Adrenal gland (tissue), 12 donors: ENCODE data around the gene KDM7A. TPM values are rescaled to one million over a fixed set of nuclear protein-coding genes. Genes with fewer than 3 reads are reported as not detected.

ENCODE experiments used
- DNase-seq, 7 donors: peaks; one replicate each; pipeline ENCODE4 v3.0.0-alpha.2; 2019 to 2020
- H3K27ac ChIP-seq, 5 donors: fragments of 200-600 bp; sonication (generic) in 4 of 5; 1 replicate in 3 of 5; 2 replicates in 2 of 5; pipeline versions ENCODE4 v1.5.1 to v1.8.0; 2016 to 2020; ENCODE audit warnings: mild to moderate bottlenecking in 1 of 5
- H3K27me3 ChIP-seq: fragments of 200-600 bp; 2 replicates; pipeline ENCODE4 v1.8.0; 2021
- H3K36me3 ChIP-seq, 2 donors: fragments of 200-600 bp; replicated peaks in 1 of 2; 1 replicate in 1 of 2; 2 replicates in 1 of 2; pipeline versions ENCODE4 v1.5.1 to v1.8.0; 2018 to 2022
- H3K4me1 ChIP-seq, 2 donors: fragments of 200-600 bp; replicated peaks in 1 of 2; 1 replicate in 1 of 2; 2 replicates in 1 of 2; pipeline versions ENCODE4 v1.5.1 to v1.8.0; 2018 to 2021
- H3K4me3 ChIP-seq, 4 donors: fragments of 200-600 bp; sonication (generic) in 3 of 4; one replicate each; pipeline ENCODE4 v1.5.1; 2016 to 2018
- H3K9me3 ChIP-seq, 3 donors: fragments of 200-600 bp; sonication (generic) in 1 of 3; replicated peaks in 1 of 3; 1 replicate in 2 of 3; 2 replicates in 1 of 3; pipeline versions ENCODE4 v1.5.1 to v1.8.0; 2016 to 2021
- CTCF ChIP-seq, 6 experiments: fragments of 450-650 bp in 4 of 6; fragments of 200-600 bp in 2 of 6; sonication (generic) in 1 of 6; IDR thresholded peaks; 1 replicate in 5 of 6; 2 replicates in 1 of 6; pipeline versions ENCODE4 v1.5.1 to v1.8.0; 2016 to 2021; ENCODE audit warnings: antibody characterized with exemption in 6 of 6, mild to moderate bottlenecking in 2 of 6, moderate library complexity in 1 of 6
- POLR2A ChIP-seq, 2 donors: fragments of 450-650 bp; IDR thresholded peaks; one replicate each; pipeline ENCODE4 v1.6.1; 2017; ENCODE audit warnings: antibody characterized with exemption in 2 of 2, mild to moderate bottlenecking in 2 of 2, moderate library complexity in 1 of 2
- WGBS, 4 donors: extraction: QIAGEN DNeasy Blood & Tissue Kit in 2 of 4; methylation state at CpG; one replicate each; pipeline versions ENCODE4 v1.1.5 to v1.1.7; 2013 to 2017; 5-methylcytosine and 5-hydroxymethylcytosine counted together
- intact Hi-C, 2 donors: fragments of 100-400 bp; cut with DNase I; formaldehyde crosslinking; loops; one replicate each; pipeline versions ENCODE4 v1.14.1 to v1.15.0; 2022 to 2023
- polyA plus RNA-seq, 3 donors: library from polyadenylated mRNA; stranded (reverse); fragments of 200-250 nt in 2 of 3; fragments of 350-450 nt in 1 of 3; fragmentation: Illumina TruSeq in 1 of 3; extraction: RNeasy Lipid Tissue Mini Kit (QIAGEN cat#74804) in 1 of 3; gene quantifications; one replicate each; pipeline ENCODE4 v1.2.3, GENCODE V29; 2013 to 2014
- total RNA-seq, 9 donors: library from RNA; depleted of rRNA in 4 of 9; stranded (reverse); fragments of >200 nt in 4 of 9; fragments of 120-200 nt in 1 of 9; fragmentation: NEBNext Ultra II Directional in 1 of 9; extraction: Animal tissue kit (Norgen Biotek cat#: 25700) in 1 of 9; gene quantifications; one replicate each; pipeline versions ENCODE4 v1.1.0 to v1.2.4, GENCODE V29; 2013 to 2023
- donor health status: healthy with polysubstance abuse.
- donor health status: Bipolar disorder and iron deficiency.
- donor health status: DM: yes; HTN: yes; CAD: no.
- donor health status: DM: no; HTN: no; CAD: no.
- donor health status: DM: no; HTN: no; CAD: no.
- donor health status: DM: yes; HTN: yes; CAD: no.

KDM7A gene
- total and polyA plus RNA-seq, 12 donors, result 1.4 to 10.5 (median 4.7) TPM

GRCh38 chr7:140215281-140215680 is 38.5 kb upstream of the KDM7A start:
- no peaks in the 10 kb centered on the region for H3K27me3 ChIP-seq
- no peaks in the 10 kb centered on the region for H3K36me3 ChIP-seq
- WGBS, 4 donors, result 71 to 88% (median 77%) methylated on average over 3 of the region's 3 CpGs
- TF ChIP-seq POLR2A (IDR thresholded peaks at IDR 0.05) (no peak), CTCF (IDR thresholded peaks at IDR 0.05) (no peak)
- no peak for DNase-seq
- no peak overlapping the region for H3K27ac ChIP-seq
- intact Hi-C loops, result no loop called here
- no peaks in the 10 kb centered on the region for H3K9me3 ChIP-seq
- no peak overlapping the region for H3K4me3 ChIP-seq
- no peaks in the 10 kb centered on the region for H3K4me1 ChIP-seq

DNA sequence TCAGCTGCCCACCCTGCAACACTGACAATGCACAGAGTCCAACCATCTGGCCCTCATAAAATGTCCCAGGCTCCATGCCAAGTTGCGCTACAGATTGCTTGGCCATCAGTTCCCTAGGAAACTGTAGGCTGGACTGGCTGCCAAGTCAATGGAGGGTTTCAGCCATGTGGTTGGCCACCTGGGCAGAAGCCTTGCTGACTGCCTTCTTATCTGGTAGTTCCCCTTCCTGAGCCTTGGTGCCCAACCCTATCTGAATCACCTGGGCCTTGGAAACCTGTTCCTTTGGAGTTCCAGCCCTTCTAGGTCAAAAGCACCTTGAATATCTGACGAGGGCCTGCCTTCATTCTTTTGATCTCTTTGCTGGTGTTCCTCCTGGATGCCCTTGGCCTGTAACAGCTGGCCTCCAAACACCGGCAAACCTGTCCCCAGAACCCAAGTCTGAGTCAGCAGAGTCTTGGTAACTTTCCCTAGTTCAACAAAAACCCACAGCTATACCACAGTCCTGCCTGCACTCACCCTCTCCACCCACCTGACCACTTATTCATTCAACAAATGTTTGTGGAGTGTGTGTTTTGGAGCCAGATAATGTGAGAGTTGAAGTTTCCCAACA is 37.4 kb upstream of the KDM7A start:
- no peaks in the 10 kb centered on the region for H3K27me3 ChIP-seq
- intact Hi-C loops, result no loop called here
- H3K27ac ChIP-seq, result no peak overlapping the region
- H3K4me1 ChIP-seq, result no peaks in the 10 kb centered on the region
- H3K36me3 ChIP-seq, result no peaks in the 10 kb centered on the region
- H3K9me3 ChIP-seq, result no peaks in the 10 kb centered on the region
- WGBS, 4 donors, result 32 to 57% (median 53%) methylated on average over 3 of the region's 3 CpGs
- no peak overlapping the region for H3K4me3 ChIP-seq
- peak in 3 of 7 donors; percentile 5 to 23 (median 21) for DNase-seq
- TF ChIP-seq POLR2A (IDR thresholded peaks at IDR 0.05) (no peak), CTCF (IDR thresholded peaks at IDR 0.05) (no peak)

DNA sequence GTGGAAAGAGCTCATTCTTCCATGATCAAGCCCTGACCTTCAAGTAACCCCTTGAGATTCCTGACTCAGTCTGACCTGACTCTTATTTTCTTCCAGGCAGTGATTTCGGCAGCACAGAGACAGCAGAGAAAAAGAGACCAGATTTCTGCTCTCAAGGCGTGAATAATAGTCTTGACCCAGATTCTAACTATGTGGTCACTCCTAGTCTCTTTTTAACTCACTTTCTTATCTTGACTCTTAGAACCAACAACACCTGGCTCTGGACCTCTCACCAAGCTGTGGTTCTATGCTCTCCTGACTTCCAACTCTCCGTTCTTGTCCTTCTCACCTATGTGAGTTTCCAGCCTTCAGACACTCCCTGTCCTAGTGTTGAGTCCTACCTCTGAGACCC is 36.9 kb upstream of the KDM7A start:
- DNase-seq, result no peak
- no peaks in the 10 kb centered on the region for H3K4me1 ChIP-seq
- H3K9me3 ChIP-seq, result no peaks in the 10 kb centered on the region
- no peaks in the 10 kb centered on the region for H3K27me3 ChIP-seq
- no peak overlapping the region for H3K27ac ChIP-seq
- no peaks in the 10 kb centered on the region for H3K36me3 ChIP-seq
- H3K4me3 ChIP-seq, result no peak overlapping the region
- TF ChIP-seq CTCF (IDR thresholded peaks at IDR 0.05), result no peak
- no peak for TF ChIP-seq POLR2A (IDR thresholded peaks at IDR 0.05)
- WGBS, 4 donors, result 87 to 94% (median 89%) methylated on average over 3 of the region's 3 CpGs
- intact Hi-C loops, result no loop called here

GRCh38 chr7:140212100-140212881 is 35.5 kb upstream of the KDM7A start:
- Histone ChIP-seq H3K27ac (no peak overlapping the region), H3K27me3 (no peaks in the 10 kb centered on the region), H3K4me3 (no peak overlapping the region), H3K36me3 (no peaks in the 10 kb centered on the region), H3K4me1 (no peaks in the 10 kb centered on the region), H3K9me3 (no peaks in the 10 kb centered on the region)
- 77 to 81% (median 79%) methylated on average over 10 of the region's 10 CpGs for WGBS, 4 donors
- TF ChIP-seq CTCF (IDR thresholded peaks at IDR 0.05) (no peak), POLR2A (IDR thresholded peaks at IDR 0.05) (no peak)
- no peak for DNase-seq
- intact Hi-C loops, result no loop called here
